H1 (cell line): Measurements from ENCODE around the gene SIDT1. TPM values are rescaled to one million over a fixed set of nuclear protein-coding genes. Genes with fewer than 3 reads are reported as not detected.

ENCODE experiments used
- CTCF ChIA-PET: fragments of 300-600 bp; sonication (Branson Sonifier 250); formaldehyde crosslinking; loops from one replicate; lab custom pipeline; 2021; ENCODE audit not compliant: partially characterized antibody; lab: Charles Lee
- POLR2A ChIA-PET: fragments of 300-600 bp; sonication (Branson Sonifier 250); formaldehyde crosslinking; loops from one replicate; lab custom pipeline; 2021; ENCODE audit warnings: inconsistent platforms; ENCODE audit not compliant: partially characterized antibody; lab: Charles Lee
- DNase-seq, 2 experiments: peaks; one replicate each; pipeline versions ENCODE4 v3.0.0 to v3.0.0-alpha.2; 2010 to 2022; ENCODE audit warnings: low spot score in 2 of 2, low read depth in 1 of 2, mixed read lengths in 1 of 2
- FAIRE-seq: peaks from 2 replicates; lab custom pipeline; 2011; peaks lifted over from hg19 to GRCh38; lab: Jason Lieb, UNC
- H2AFZ ChIP-seq: 2 replicates; pipeline ENCODE4 v1.8.1; 2012; ENCODE audit warnings: low read length, inconsistent platforms
- H2AK5ac ChIP-seq: 2 replicates; pipeline ENCODE4 v1.6.1; 2013; ENCODE audit warnings: low read depth, low read length
- H2BK120ac ChIP-seq: replicated peaks from 2 replicates; pipeline ENCODE3; 2013; ENCODE audit warnings: low read depth, low read length, inconsistent platforms
- H2BK12ac ChIP-seq: 2 replicates; pipeline ENCODE4 v1.6.1; 2013; ENCODE audit warnings: low read depth, low read length
- H2BK15ac ChIP-seq: 2 replicates; pipeline ENCODE4 v1.6.1; 2013; ENCODE audit warnings: low read length
- H2BK20ac ChIP-seq: 2 replicates; pipeline ENCODE4 v1.6.1; 2013; ENCODE audit warnings: low read length
- H2BK5ac ChIP-seq: 2 replicates; pipeline ENCODE4 v1.6.1; 2013; ENCODE audit warnings: low read depth, low read length
- H3K14ac ChIP-seq: 2 replicates; pipeline ENCODE4 v1.6.1; 2013; ENCODE audit warnings: inconsistent platforms; ENCODE audit not compliant: insufficient read length
- H3K18ac ChIP-seq: 2 replicates; pipeline ENCODE4 v1.6.1; 2013; ENCODE audit warnings: low read length; ENCODE audit errors: extremely low read depth
- H3K23ac ChIP-seq: 2 replicates; pipeline ENCODE4 v1.6.1; 2013; ENCODE audit warnings: inconsistent platforms; ENCODE audit not compliant: insufficient read length
- H3K23me2 ChIP-seq: 2 replicates; pipeline ENCODE4 v1.6.1; 2013; ENCODE audit warnings: low read depth, low read length
- H3K27ac ChIP-seq: 2 replicates; pipeline ENCODE4 v1.6.1; 2011; ENCODE audit warnings: low read depth, low read length, inconsistent platforms
- H3K27me3 ChIP-seq, 4 experiments: replicated peaks in 1 of 4; 1 replicate in 1 of 4; 2 replicates in 3 of 4; pipeline versions ENCODE4 v1.6.1 to v1.8.1; 2011 to 2013; ENCODE audit warnings: low read length in 3 of 4, mild to moderate bottlenecking in 3 of 4, inconsistent platforms in 2 of 4, mixed read lengths in 2 of 4, moderate library complexity in 1 of 4; ENCODE audit not compliant: control insufficient read depth in 3 of 4, insufficient read depth in 3 of 4; ENCODE audit errors: extremely low read depth in 1 of 4
- H3K36me3 ChIP-seq, 4 experiments: 2 replicates each; pipeline versions ENCODE4 v1.6.1 to v1.8.1; 2011 to 2013; ENCODE audit warnings: mild to moderate bottlenecking in 4 of 4, low read length in 3 of 4, moderate library complexity in 2 of 4, control low read depth in 1 of 4, inconsistent platforms in 1 of 4; ENCODE audit not compliant: insufficient read depth in 4 of 4, control insufficient read depth in 2 of 4
- H3K4ac ChIP-seq: replicated peaks from 2 replicates; pipeline ENCODE3; 2013; ENCODE audit warnings: low read length, low read depth, mixed read lengths, inconsistent platforms; ENCODE audit not compliant: insufficient read length
- H3K4me1 ChIP-seq, 4 experiments: replicated peaks in 1 of 4; 1 replicate in 1 of 4; 2 replicates in 3 of 4; pipeline versions ENCODE4 v1.6.1 to v1.8.1; 2011 to 2013; ENCODE audit warnings: low read length in 3 of 4, inconsistent platforms in 2 of 4, mixed read lengths in 1 of 4; ENCODE audit not compliant: insufficient read depth in 4 of 4, control insufficient read depth in 3 of 4
- H3K4me2 ChIP-seq, 2 experiments: 2 replicates each; pipeline versions ENCODE4 v1.6.1 to v1.8.1; 2011 to 2013; ENCODE audit warnings: low read depth in 2 of 2, low read length in 2 of 2, control low read depth in 1 of 2, inconsistent platforms in 1 of 2, mild to moderate bottlenecking in 1 of 2; ENCODE audit not compliant: insufficient read depth in 1 of 2
- H3K4me3 ChIP-seq, 4 experiments: fragments of 200-600, 300-600 bp in 1 of 4; sonication (generic), shearing (Covaris generic), sonication (Bioruptor Twin) in 1 of 4; 2 replicates each; pipeline versions ENCODE4 v1.5.1 to v1.8.1; 2011 to 2016; ENCODE audit warnings: low read length in 4 of 4, low read depth in 3 of 4, control low read depth in 2 of 4, inconsistent platforms in 2 of 4, mild to moderate bottlenecking in 2 of 4, mixed read lengths in 1 of 4, moderate library complexity in 1 of 4; ENCODE audit not compliant: insufficient read depth in 2 of 4; ENCODE audit errors: extremely low read depth in 1 of 4
- H3K56ac ChIP-seq: replicated peaks from 2 replicates; pipeline ENCODE3; 2013; ENCODE audit warnings: low read depth, mild to moderate bottlenecking, mixed read lengths, low read length, inconsistent platforms; ENCODE audit not compliant: insufficient read length
- H3K79me1 ChIP-seq: 2 replicates; pipeline ENCODE4 v1.6.1; 2013; ENCODE audit warnings: low read depth, low read length, control low read depth
- H3K79me2 ChIP-seq, 2 experiments: 2 replicates each; pipeline versions ENCODE4 v1.6.1 to v1.8.1; 2012 to 2013; ENCODE audit warnings: low read length in 2 of 2, mild to moderate bottlenecking in 2 of 2, inconsistent platforms in 1 of 2; ENCODE audit not compliant: insufficient read depth in 2 of 2, control insufficient read depth in 1 of 2
- H3K9ac ChIP-seq, 4 experiments: replicated peaks in 1 of 4; 1 replicate in 1 of 4; 2 replicates in 3 of 4; pipeline versions ENCODE4 v1.6.1 to v1.8.1; 2011 to 2013; ENCODE audit warnings: low read depth in 3 of 4, low read length in 3 of 4, control low read depth in 2 of 4, mild to moderate bottlenecking in 2 of 4, moderate library complexity in 2 of 4, inconsistent platforms in 1 of 4; ENCODE audit errors: extremely low read depth in 1 of 4
- H3K9me3 ChIP-seq, 2 experiments: 2 replicates each; pipeline versions ENCODE4 v1.6.1 to v1.8.1; 2012 to 2013; ENCODE audit warnings: mild to moderate bottlenecking in 2 of 2, moderate library complexity in 2 of 2, control low read depth in 1 of 2, inconsistent platforms in 1 of 2, low read depth in 1 of 2, low read length in 1 of 2, mixed read lengths in 1 of 2; ENCODE audit not compliant: insufficient read depth in 2 of 2
- H4K20me1 ChIP-seq, 2 experiments: replicated peaks in 1 of 2; 2 replicates each; pipeline versions ENCODE3 to v1.8.1; 2011 to 2013; ENCODE audit warnings: inconsistent platforms in 2 of 2, low read length in 2 of 2, mild to moderate bottlenecking in 1 of 2; ENCODE audit not compliant: insufficient read depth in 2 of 2, control insufficient read depth in 1 of 2
- H4K5ac ChIP-seq: 2 replicates; pipeline ENCODE4 v1.6.1; 2013; ENCODE audit warnings: low read length, low read depth, mixed read lengths, inconsistent platforms; ENCODE audit not compliant: insufficient read length
- H4K8ac ChIP-seq: 2 replicates; pipeline ENCODE4 v1.8.0; 2013; ENCODE audit warnings: mild to moderate bottlenecking, moderate library complexity, low read length, inconsistent platforms; ENCODE audit not compliant: insufficient read depth; ENCODE audit errors: extremely low read depth
- H4K91ac ChIP-seq: replicated peaks from 2 replicates; pipeline ENCODE3; 2013; ENCODE audit warnings: low read length, mixed read lengths, inconsistent platforms; ENCODE audit not compliant: insufficient read length
- ASH2L ChIP-seq: fragments of 200-600, 300-600 bp; sonication (generic); IDR thresholded peaks from one replicate; pipeline ENCODE4 v1.7.1; 2017; ENCODE audit warnings: low read length
- BACH1 ChIP-seq: IDR thresholded peaks from 2 replicates; pipeline ENCODE4 v1.6.1; 2012; ENCODE audit warnings: low read length, improper control_type of control experiment
- BCL11A ChIP-seq, 2 experiments: IDR thresholded peaks; one replicate each; pipeline ENCODE4 v1.6.1; 2011; ENCODE audit warnings: low read depth in 2 of 2, low read length in 2 of 2, mild to moderate bottlenecking in 2 of 2
- CHD2 ChIP-seq: IDR thresholded peaks from 2 replicates; pipeline ENCODE4 v1.6.1; 2012; ENCODE audit warnings: low read length, improper control_type of control experiment
- CREB1 ChIP-seq: IDR thresholded peaks from 2 replicates; pipeline ENCODE4 v1.6.1; 2012; ENCODE audit warnings: inconsistent platforms
- GTF2F1 ChIP-seq: IDR thresholded peaks from 2 replicates; pipeline ENCODE4 v1.6.1; 2012; ENCODE audit warnings: low read depth, low read length, improper control_type of control experiment, borderline replicate concordance
- JUN ChIP-seq: IDR thresholded peaks from 2 replicates; pipeline ENCODE4 v1.6.1; 2011; ENCODE audit warnings: low read depth, mild to moderate bottlenecking, improper control_type of control experiment, low read length
- POLR2A ChIP-seq, 2 experiments: IDR thresholded peaks; 1 replicate in 1 of 2; 2 replicates in 1 of 2; pipeline ENCODE4 v1.6.1; 2011; ENCODE audit warnings: low read depth in 2 of 2, low read length in 2 of 2, mild to moderate bottlenecking in 2 of 2; ENCODE audit errors: control extremely low read depth in 1 of 2
- POLR2AphosphoS5 ChIP-seq: IDR thresholded peaks from 2 replicates; pipeline ENCODE4 v1.6.1; 2011; ENCODE audit warnings: low read depth, low read length
- RAD21 ChIP-seq, 2 experiments: IDR thresholded peaks in 1 of 2; conservative IDR thresholded peaks in 1 of 2; 2 replicates each; pipeline ENCODE4 v1.6.1; 2011; ENCODE audit warnings: low read depth in 2 of 2, low read length in 2 of 2, improper control_type of control experiment in 1 of 2, inconsistent platforms in 1 of 2, mild to moderate bottlenecking in 1 of 2, moderate library complexity in 1 of 2
- RFX5 ChIP-seq: IDR thresholded peaks from 2 replicates; pipeline ENCODE4 v1.6.1; 2011; ENCODE audit warnings: low read depth, low read length, improper control_type of control experiment, borderline replicate concordance
- TEAD4 ChIP-seq: IDR thresholded peaks from 2 replicates; pipeline ENCODE4 v1.6.1; 2012; ENCODE audit warnings: low read depth, low read length, inconsistent platforms, mixed read lengths
- WGBS, 2 experiments: shearing (Covaris generic) in 1 of 2; methylation state at CpG; one replicate each; pipeline versions ENCODE4 v1.1.6 to v1.1.7; 2013 to 2015; ENCODE audit warnings: low lambda C conversion rate in 2 of 2, mixed read lengths in 2 of 2, inconsistent platforms in 1 of 2, low coverage in 1 of 2, missing lambda C conversion rate in 1 of 2; ENCODE audit not compliant: insufficient replicate concordance in 2 of 2, insufficient coverage in 1 of 2, insufficient read length in 1 of 2; ENCODE audit errors: extremely low coverage in 1 of 2, missing lambda C conversion rate in 1 of 2; 5-methylcytosine and 5-hydroxymethylcytosine counted together
- polyA plus RNA-seq, 7 experiments: library from polyadenylated mRNA; depleted of rRNA in 3 of 7; stranded (reverse) in 5 of 7; unstranded in 2 of 7; fragments of >200 nt in 5 of 7; fragments of 200-250 nt in 2 of 7; gene quantifications; 1 replicate in 5 of 7; 2 replicates in 1 of 7; 4 replicates in 1 of 7; pipeline versions ENCODE4 v1.2.1 to v1.2.3, GENCODE V29; 2011 to 2013; ENCODE audit warnings: missing spikeins in 2 of 7, mixed read lengths in 2 of 7
- total RNA-seq: library from RNA; stranded (reverse); fragmentation: NEBNext Ultra II Directional; extraction: Animal tissue kit (Norgen Biotek cat#: 25700); gene quantifications from 2 replicates; pipeline ENCODE4 v1.2.1, GENCODE V29; 2021

The SIDT1 gene
- total and polyA plus RNA-seq, 2 of the 8 experiments (the other 6 are each of a cell fraction or from before 2014, with no cell fraction given), result 0.06 TPM; not detected in 1

DNA sequence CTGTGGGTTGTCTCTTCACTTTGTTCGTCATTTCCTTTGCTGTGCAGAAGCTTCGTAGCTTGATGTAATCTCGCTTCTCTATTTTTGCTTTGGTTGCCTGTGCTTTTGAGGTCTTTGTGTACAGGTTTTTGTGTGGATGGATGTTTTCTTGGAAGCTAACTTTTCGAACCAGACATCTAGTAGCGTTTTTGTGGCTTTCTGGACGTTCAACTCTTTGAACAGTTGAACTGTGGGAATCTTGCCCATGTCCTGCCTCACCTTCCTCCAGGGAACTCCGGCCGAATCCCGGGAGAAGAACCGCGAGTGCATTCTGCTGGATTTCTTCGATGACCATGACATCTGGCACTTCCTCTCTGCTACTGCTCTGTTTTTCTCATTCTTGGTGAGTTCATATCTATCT is 93.5 kb downstream of the SIDT1 start:
- H3K23ac ChIP-seq, result no peak overlapping the region
- H3K4me3 ChIP-seq, result no peak overlapping the region
- no peak for DNase-seq
- H4K91ac ChIP-seq, result no peak overlapping the region
- no peak overlapping the region for H2BK12ac ChIP-seq
- no peak overlapping the region for H3K27ac ChIP-seq
- H4K5ac ChIP-seq, result no peak overlapping the region
- no peak overlapping the region for H4K8ac ChIP-seq
- ChIA-PET CTCF (interaction anchor here (0.7 to 4.4 kb wide), 13 partner anchors 9 to 338 kb away, joined by 3 to 32 read pairs (median 3); no protein-coding TSS in a partner anchor), POLR2A (interaction anchor here (1.0 to 1.1 kb wide), 2 partner anchors 18 to 984 kb away, joined by 3 to 4 read pairs; no protein-coding TSS in a partner anchor)
- no peak overlapping the region for H2BK15ac ChIP-seq
- H2BK120ac ChIP-seq, result no peak overlapping the region
- no peak overlapping the region for H2BK20ac ChIP-seq
- no peak overlapping the region for H3K9ac ChIP-seq
- no peak overlapping the region for H2AK5ac ChIP-seq
- no peak overlapping the region for H3K14ac ChIP-seq
- H3K27me3 ChIP-seq, result no peaks in the 10 kb centered on the region
- H3K18ac ChIP-seq, result no peak overlapping the region
- WGBS, 2 experiments, result 85% methylated on average over 12 of the region's 12 CpGs; no CpG with 5 or more reads in 1 of the 2 experiments
- no peaks in the 10 kb centered on the region for H3K9me3 ChIP-seq
- H3K4ac ChIP-seq, result no peak overlapping the region
- H3K56ac ChIP-seq, result no peak overlapping the region
- no peak for FAIRE-seq
- TF ChIP-seq BACH1, result no peak
- no peak for TF ChIP-seq CHD2
- no peak for TF ChIP-seq RFX5
- TF ChIP-seq JUN, result no peak
- no peak for TF ChIP-seq BCL11A (IDR thresholded peaks at IDR 0.05; ENCODE audit: low read depth in 2 of 2, low read length in 2 of 2)
- no peak for TF ChIP-seq POLR2AphosphoS5
- TF ChIP-seq RAD21 (IDR thresholded peaks at IDR 0.05 in 1 of 2, conservative IDR thresholded peaks at IDR 0.05 in 1 of 2; ENCODE audit: low read depth in 2 of 2, low read length in 2 of 2), result no peak
- no peak for TF ChIP-seq ASH2L
- no peak for TF ChIP-seq CREB1
- no peak for TF ChIP-seq GTF2F1
- no peak for TF ChIP-seq POLR2A (IDR thresholded peaks at IDR 0.05; ENCODE audit: control extremely low read depth in 1 of 2, low read depth in 2 of 2, low read length in 2 of 2)
- TF ChIP-seq TEAD4, result no peak
- no peaks in the 10 kb centered on the region for H4K20me1 ChIP-seq
- H3K36me3 ChIP-seq, result no peaks in the 10 kb centered on the region
- H3K4me2 ChIP-seq, result no peak overlapping the region
- no peaks in the 10 kb centered on the region for H3K79me1 ChIP-seq
- H3K4me1 ChIP-seq, result no peaks in the 10 kb centered on the region
- no peak overlapping the region for H2AFZ ChIP-seq
- H3K79me2 ChIP-seq, result no peaks in the 10 kb centered on the region
- H2BK5ac ChIP-seq, result no peak overlapping the region
- H3K23me2 ChIP-seq, result no peaks in the 10 kb centered on the region
